Endothelial cell of umbilical vein (primary cell): ENCODE data around the gene MICAL3.

Experiments
- CTCF ChIP-seq, 2 donors: IDR thresholded peaks; 1 replicate in 1 of 2; 2 replicates in 1 of 2; pipeline ENCODE4 v1.5.1; 2011; ENCODE audit warnings: low read length in 2 of 2, mild to moderate bottlenecking in 2 of 2, moderate library complexity in 2 of 2, control low read depth in 1 of 2, inconsistent platforms in 1 of 2, low read depth in 1 of 2; ENCODE audit not compliant: insufficient read depth in 1 of 2; ENCODE audit errors: extremely low read depth in 1 of 2
- POLR2A ChIP-seq: IDR thresholded peaks from 2 replicates; pipeline ENCODE4 v1.6.1; 2012; ENCODE audit warnings: low read depth, mild to moderate bottlenecking, control low read depth, low read length

DNA sequence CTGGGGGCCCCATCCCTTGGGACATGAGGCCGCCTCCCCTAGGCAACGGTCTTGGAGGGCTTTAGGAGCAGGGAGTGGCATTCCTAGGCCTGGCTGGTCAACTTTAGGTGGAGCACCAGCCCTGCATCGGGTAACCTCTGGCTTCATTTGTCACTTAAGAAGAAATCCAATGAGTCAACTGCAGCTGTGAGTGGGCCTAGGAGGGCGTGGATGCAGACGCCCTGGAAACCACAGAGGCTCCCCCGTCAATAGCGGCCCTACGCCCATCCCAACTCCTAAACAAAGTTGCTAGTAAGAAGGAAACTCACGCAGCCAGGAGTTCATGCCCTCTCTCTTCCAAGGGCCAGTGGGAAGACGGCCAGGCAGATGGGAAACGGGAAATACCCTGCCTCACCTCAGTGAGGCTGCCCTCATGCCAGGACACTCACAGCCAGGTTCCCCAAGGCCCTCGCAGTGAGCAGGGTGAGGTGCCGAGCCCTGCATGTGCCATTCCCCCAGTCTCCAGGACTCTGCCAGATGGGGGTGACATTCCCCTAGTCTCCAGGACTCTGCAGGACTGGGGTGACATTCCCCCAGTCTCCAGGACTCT, 270.9 kb downstream of the MICAL3 start:
- no peak for TF ChIP-seq CTCF (IDR thresholded peaks at IDR 0.05; ENCODE audit: extremely low read depth in 1 of 2, insufficient read depth in 1 of 2, low read depth in 1 of 2, low read length in 2 of 2)
- no peak for TF ChIP-seq POLR2A
